ENCODE data around the gene JSRP1.

DNA sequence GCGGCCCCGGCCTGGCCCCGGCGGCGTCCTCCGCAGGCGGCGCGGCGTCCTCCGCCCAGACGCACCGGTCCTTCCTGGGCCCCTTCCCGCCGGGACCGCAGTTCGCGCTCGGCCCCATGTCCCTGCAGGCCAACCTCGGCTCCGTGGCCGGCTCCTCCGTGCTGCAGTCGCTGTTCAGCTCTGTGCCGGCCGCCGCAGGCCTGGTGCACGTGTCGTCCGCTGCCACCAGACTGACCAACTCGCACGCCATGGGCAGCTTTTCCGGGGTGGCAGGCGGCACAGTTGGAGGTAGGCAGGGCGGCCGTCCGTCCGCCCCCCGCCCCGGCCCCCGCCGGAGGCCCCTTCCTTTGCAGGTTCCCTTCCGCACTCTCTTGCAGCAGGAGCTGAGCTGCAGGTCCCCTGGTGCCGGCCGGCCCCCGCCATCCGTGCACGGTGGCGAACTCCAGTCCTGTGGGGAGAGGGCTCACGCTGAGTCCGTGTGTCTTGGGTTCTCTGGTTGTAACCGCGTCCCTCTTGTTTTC lies 29.3 kb downstream of the JSRP1 start:
- TF ChIP-seq, protein P1, sequence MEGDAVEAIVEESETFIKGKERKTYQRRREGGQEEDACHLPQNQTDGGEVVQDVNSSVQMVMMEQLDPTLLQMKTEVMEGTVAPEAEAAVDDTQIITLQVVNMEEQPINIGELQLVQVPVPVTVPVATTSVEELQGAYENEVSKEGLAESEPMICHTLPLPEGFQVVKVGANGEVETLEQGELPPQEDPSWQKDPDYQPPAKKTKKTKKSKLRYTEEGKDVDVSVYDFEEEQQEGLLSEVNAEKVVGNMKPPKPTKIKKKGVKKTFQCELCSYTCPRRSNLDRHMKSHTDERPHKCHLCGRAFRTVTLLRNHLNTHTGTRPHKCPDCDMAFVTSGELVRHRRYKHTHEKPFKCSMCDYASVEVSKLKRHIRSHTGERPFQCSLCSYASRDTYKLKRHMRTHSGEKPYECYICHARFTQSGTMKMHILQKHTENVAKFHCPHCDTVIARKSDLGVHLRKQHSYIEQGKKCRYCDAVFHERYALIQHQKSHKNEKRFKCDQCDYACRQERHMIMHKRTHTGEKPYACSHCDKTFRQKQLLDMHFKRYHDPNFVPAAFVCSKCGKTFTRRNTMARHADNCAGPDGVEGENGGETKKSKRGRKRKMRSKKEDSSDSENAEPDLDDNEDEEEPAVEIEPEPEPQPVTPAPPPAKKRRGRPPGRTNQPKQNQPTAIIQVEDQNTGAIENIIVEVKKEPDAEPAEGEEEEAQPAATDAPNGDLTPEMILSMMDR (IDR thresholded peaks at IDR 0.05), result no peak
- no peak for TF ChIP-seq POLR2A (IDR thresholded peaks at IDR 0.05)
